ENCODE measurements around the gene TDRD9.

The TDRD9 gene

GRCh38 chr14:103995876-103996275 lies 67.6 kb downstream of the TDRD9 start:
- DNase-seq: no peak

GRCh38 chr14:103997391-103997790 lies 69.1 kb downstream of the TDRD9 start:
- no peak for DNase-seq
- no peak for TF ChIP-seq POLR2A (IDR thresholded peaks at IDR 0.05; ENCODE audit: low read length)
- no peak for TF ChIP-seq GATA1 (IDR thresholded peaks at IDR 0.05; ENCODE audit: low read depth, low read length)

More at GRCh38 chr14:103995876-103996275, 67.6 kb downstream of the TDRD9 start:
- TF ChIP-seq POLR2A (IDR thresholded peaks at IDR 0.05; ENCODE audit: low read length) (no peak), GATA1 (IDR thresholded peaks at IDR 0.05; ENCODE audit: low read depth, low read length) (no peak)

GRCh38 chr14:103998027-103998426 lies 69.8 kb downstream of the TDRD9 start:
- DNase-seq: no peak
- no peak for TF ChIP-seq POLR2A (IDR thresholded peaks at IDR 0.05; ENCODE audit: low read length)
- TF ChIP-seq GATA1 (IDR thresholded peaks at IDR 0.05; ENCODE audit: low read depth, low read length): no peak

- TF ChIP-seq POLR2A (IDR thresholded peaks at IDR 0.05; ENCODE audit: low read length): no peak
- TF ChIP-seq GATA1 (IDR thresholded peaks at IDR 0.05; ENCODE audit: low read depth, low read length): no peak
- DNase-seq: no peak
Observed at GRCh38 chr14:103999795-104000440, 71.7 kb downstream of the TDRD9 start.

- DNase-seq: peak; percentile 24 to 58
Observed at GRCh38 chr14:104001003-104001402, 72.7 kb downstream of the TDRD9 start.

DNA sequence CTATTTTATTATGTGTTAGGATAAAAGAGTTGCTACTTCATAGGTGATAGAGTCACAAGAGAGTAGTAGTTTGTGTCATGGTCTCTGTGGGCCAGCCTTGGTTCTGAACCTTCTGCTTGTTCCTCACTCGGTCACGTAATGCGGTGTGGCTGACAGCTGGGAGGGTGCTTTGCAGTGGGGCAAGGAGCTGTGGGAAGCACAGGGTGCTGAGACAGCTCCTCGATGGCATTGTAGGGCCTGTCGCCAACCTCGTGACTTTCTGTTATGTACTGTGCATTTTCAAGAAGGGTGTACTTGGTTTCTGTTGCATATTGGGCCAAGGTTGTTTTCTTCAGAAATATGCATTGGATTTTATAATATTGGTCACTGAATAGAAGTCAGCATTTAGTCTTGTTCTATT lies 75.4 kb downstream of the TDRD9 start:
- no peak for TF ChIP-seq GATA1 (IDR thresholded peaks at IDR 0.05; ENCODE audit: low read depth, low read length)
- no peak for TF ChIP-seq POLR2A (IDR thresholded peaks at IDR 0.05; ENCODE audit: low read length)
- DNase-seq: no peak

More at GRCh38 chr14:104001003-104001402, 72.7 kb downstream of the TDRD9 start:
- no peak for TF ChIP-seq POLR2A (IDR thresholded peaks at IDR 0.05; ENCODE audit: low read length)
- no peak for TF ChIP-seq GATA1 (IDR thresholded peaks at IDR 0.05; ENCODE audit: low read depth, low read length)

- DNase-seq: no peak
- TF ChIP-seq POLR2A (IDR thresholded peaks at IDR 0.05; ENCODE audit: low read length): no peak
- no peak for TF ChIP-seq GATA1 (IDR thresholded peaks at IDR 0.05; ENCODE audit: low read depth, low read length)
Observed at GRCh38 chr14:104004849-104005248, 76.6 kb downstream of the TDRD9 start.

DNA sequence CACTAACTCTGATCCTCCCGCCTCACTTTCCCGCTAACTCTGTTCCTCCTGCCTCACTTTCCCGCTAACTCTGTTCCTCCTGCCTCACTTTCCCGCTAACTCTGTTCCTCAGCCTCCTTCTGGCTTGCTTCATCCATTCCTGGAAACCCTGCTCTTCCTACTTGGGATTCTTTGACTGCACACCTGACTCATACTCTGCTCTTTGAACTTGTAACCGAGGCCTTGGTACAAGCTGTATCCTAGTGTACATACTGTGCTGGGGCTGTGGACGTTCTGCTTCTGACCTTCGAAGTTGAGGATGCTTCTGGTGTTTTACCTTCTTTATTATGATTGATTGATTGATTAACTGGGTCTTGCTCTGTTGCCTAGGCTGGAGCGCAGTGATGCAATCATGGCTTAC lies 77.2 kb downstream of the TDRD9 start:
- TF ChIP-seq POLR2A (IDR thresholded peaks at IDR 0.05; ENCODE audit: low read length) (no peak), GATA1 (IDR thresholded peaks at IDR 0.05; ENCODE audit: low read depth, low read length) (no peak)
- DNase-seq: no peak

DNA sequence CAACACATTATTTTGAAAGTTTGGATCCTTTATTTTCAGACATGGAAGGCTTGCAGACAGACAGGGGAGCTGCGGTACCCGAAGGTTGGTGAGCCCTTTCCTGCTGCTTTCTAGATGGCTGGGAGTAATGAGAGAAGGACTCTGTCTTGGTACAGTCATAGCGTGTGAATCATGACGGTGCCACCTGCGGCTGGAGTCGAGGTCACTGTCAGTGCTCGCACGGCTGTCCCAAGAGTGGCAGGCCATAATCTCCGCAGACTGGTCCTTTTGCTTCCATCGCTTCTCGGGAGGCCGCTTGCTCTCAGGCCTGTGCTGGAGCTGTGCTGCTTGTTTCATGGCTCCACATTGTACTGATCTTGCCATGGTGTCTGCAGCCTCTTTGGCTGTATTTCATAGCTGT lies 78.9 kb downstream of the TDRD9 start:
- no peak for DNase-seq
- TF ChIP-seq GATA1 (IDR thresholded peaks at IDR 0.05; ENCODE audit: low read depth, low read length) (no peak), POLR2A (IDR thresholded peaks at IDR 0.05; ENCODE audit: low read length) (no peak)

DNA sequence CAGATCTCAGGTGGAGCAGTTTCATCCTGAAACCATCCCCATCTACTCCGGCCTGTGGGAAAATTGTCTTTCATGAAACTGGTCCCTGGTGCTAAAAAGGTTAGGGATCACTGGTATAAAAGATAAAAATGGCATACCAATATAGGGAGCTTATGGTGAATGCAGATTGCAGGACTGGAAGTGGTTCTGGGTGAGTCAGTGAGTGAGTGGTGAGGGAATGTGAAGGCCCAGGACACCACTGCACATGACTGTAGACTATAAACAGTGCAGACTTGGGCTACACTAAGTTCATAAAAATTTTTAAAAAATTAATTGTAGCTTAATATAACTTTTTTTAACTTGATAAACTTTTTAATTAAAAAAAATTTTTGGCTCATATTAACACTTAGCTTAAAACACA lies 81.0 kb downstream of the TDRD9 start:
- no peak for DNase-seq
- TF ChIP-seq POLR2A (IDR thresholded peaks at IDR 0.05; ENCODE audit: low read length): no peak
- no peak for TF ChIP-seq GATA1 (IDR thresholded peaks at IDR 0.05; ENCODE audit: low read depth, low read length)

- TF ChIP-seq GATA1 (IDR thresholded peaks at IDR 0.05; ENCODE audit: low read depth, low read length): no peak
- no peak for TF ChIP-seq POLR2A (IDR thresholded peaks at IDR 0.05; ENCODE audit: low read length)
- DNase-seq: no peak
Observed at GRCh38 chr14:104011824-104012517, 83.7 kb downstream of the TDRD9 start.

DNA sequence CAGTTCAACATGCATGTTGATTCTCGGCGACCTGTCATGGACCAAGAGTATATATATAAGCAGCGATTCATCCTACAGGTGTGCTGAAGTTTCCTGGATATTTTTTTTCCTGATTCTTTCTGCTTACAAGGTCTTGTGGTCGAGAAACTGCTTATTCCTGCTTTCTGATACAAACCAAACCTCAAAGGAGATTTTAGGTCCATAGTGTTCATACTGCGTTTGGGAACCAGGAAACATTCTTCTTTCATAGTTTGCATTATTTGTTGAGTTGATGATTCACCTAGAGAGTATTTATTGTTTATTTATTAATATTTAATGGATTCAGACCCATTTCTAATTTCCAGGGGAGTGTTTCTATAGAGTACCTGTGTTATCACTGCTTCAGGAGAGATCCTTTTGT lies 86.5 kb downstream of the TDRD9 start:
- TF ChIP-seq POLR2A (IDR thresholded peaks at IDR 0.05; ENCODE audit: low read length) (no peak), GATA1 (IDR thresholded peaks at IDR 0.05; ENCODE audit: low read depth, low read length) (no peak)
- no peak for DNase-seq

DNA sequence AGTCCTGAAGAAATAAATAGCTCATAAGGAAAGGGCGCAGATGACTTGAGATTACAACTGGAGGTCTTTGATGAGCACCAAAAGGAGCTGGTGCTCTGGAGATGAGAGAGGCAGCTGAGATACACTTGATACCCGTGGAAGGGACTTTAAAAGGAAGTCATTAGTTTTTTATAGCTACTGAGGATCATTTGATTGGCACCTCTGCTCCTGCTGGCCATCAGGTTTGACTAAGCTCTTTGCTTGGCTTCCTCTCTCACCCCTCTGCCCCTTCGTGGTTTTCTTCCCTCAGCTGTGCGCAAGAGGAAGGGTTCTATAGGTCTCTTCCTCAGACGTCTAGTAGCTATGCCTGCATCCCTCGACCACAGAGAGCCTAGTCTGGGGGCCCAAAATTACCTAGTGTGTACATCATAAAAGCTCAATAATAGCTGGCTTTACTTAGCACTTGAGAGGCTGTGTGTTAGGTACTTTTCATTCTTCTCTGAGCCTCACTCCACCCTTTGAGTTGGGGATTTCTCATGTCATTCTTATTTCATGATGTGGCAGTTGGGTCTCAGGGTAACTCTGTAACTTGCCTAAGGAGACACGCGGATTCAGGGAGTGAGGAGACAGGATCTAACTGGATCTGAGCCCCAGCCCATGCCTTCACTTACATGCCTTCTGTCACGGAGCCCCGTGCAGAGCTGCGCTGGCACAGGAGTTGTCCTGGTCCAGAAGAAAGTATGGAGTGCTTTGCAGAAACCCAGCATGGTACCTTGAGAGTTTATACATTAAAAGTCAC lies 88.8 kb downstream of the TDRD9 start:
- no peak for DNase-seq
- TF ChIP-seq GATA1 (IDR thresholded peaks at IDR 0.05; ENCODE audit: low read depth, low read length) (no peak), POLR2A (IDR thresholded peaks at IDR 0.05; ENCODE audit: low read length) (no peak)

DNA sequence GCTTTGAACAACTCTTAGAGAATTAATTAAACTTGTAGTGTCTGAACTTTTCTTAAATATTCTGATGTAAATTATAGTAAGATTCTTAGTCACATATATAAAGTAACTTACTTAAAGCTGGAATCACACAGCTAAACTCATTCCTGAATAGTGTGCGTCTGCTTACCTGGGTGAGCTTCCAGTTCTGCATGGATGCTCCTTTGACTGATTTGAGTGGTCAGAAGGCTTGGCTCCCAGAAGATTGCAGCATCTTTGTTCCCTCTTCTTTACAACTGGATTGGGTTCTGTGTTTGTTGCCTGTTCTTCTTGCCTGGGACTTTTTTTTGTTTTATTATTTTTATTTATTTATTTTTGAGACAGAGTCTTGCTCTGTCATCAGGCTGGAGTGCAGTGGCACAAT lies 90.8 kb downstream of the TDRD9 start:
- TF ChIP-seq GATA1 (IDR thresholded peaks at IDR 0.05; ENCODE audit: low read depth, low read length): no peak
- TF ChIP-seq POLR2A (IDR thresholded peaks at IDR 0.05; ENCODE audit: low read length): no peak
- no peak for DNase-seq

Measured in erythroblast (primary cell).